Psoas muscle (tissue), 8 donors: Measurements from ENCODE around the gene MTCL1. TPM values are rescaled to one million over a fixed set of nuclear protein-coding genes. Genes with fewer than 3 reads are reported as not detected.

Experiments used
- ATAC-seq, 4 donors: fragments of 200-7000 bp; cut with Tn5 transposase; one replicate each; pipeline ENCODE4 v1.9.1; 2020; ENCODE audit warnings: moderate library complexity in 3 of 4, mild to moderate bottlenecking in 2 of 4
- DNase-seq, 2 donors: peaks; one replicate each; pipeline ENCODE4 v3.0.0-alpha.2; 2020
- H3K27ac ChIP-seq: fragments of 200-600 bp; one replicate; pipeline ENCODE4 v1.8.0; 2022
- H3K27me3 ChIP-seq, 3 donors: fragments of 200-600 bp in 1 of 3; one replicate each; pipeline versions ENCODE4 v1.6.1 to v1.8.0; 2013 to 2022; ENCODE audit warnings: low read length in 2 of 3, mild to moderate bottlenecking in 2 of 3, moderate library complexity in 1 of 3; ENCODE audit not compliant: insufficient read depth in 3 of 3
- H3K36me3 ChIP-seq, 2 donors: fragments of 200-600 bp in 1 of 2; one replicate each; pipeline versions ENCODE4 v1.6.1 to v1.8.0; 2013 to 2022; ENCODE audit warnings: low read depth in 1 of 2, mild to moderate bottlenecking in 1 of 2, moderate library complexity in 1 of 2; ENCODE audit not compliant: insufficient read depth in 1 of 2
- H3K4me1 ChIP-seq: fragments of 200-600 bp; one replicate; pipeline ENCODE4 v1.8.0; 2022
- H3K4me3 ChIP-seq: fragments of 200-600 bp; one replicate; pipeline ENCODE4 v1.8.0; 2022; ENCODE audit warnings: mild to moderate bottlenecking
- H3K9me3 ChIP-seq: fragments of 200-600 bp; one replicate; pipeline ENCODE4 v1.8.0; 2022
- WGBS, 3 donors: extraction: QIAGEN DNeasy Blood & Tissue Kit; methylation state at CpG; one replicate each; pipeline versions ENCODE4 v1.1.6 to v1.1.7; 2013; 5-methylcytosine and 5-hydroxymethylcytosine counted together
- intact Hi-C, 2 donors: fragments of 100-400 bp; cut with DNase I; formaldehyde crosslinking; loops; one replicate each; pipeline versions ENCODE4 v1.11.0 to v1.14.2; 2022
- polyA plus RNA-seq, 3 donors: library from polyadenylated mRNA; stranded (reverse); fragments of 200-250 nt; gene quantifications; one replicate each; pipeline ENCODE4 v1.2.3, GENCODE V29; 2013
- total RNA-seq, 4 donors: library from RNA; stranded (reverse); fragmentation: NEBNext Ultra II Directional in 2 of 4; extraction: Animal tissue kit (Norgen Biotek cat#: 25700) in 2 of 4; gene quantifications; one replicate each; pipeline versions ENCODE4 v1.2.1 to v1.2.4, GENCODE V29; 2021 to 2023
- TF ChIP-seq, protein P1 (sequence below): fragments of 200-600 bp; IDR thresholded peaks from one replicate; pipeline ENCODE4 v1.8.0; 2022; ENCODE audit warnings: antibody characterized with exemption
- donor health status: healthy with polysubstance abuse.
- donor health status: DM: no; HTN: no; CAD: no; lungs with moderate emphysema.
- donor health status: Bipolar disorder and iron deficiency.
- donor health status: healthy.
- donor health status: DM: yes; HTN: yes; CAD: no.
- donor health status: DM: no; HTN: no; CAD: no.
- donor health status: DM: no; HTN: no; CAD: no.
- donor health status: DM: yes; HTN: yes; CAD: no.

Gene MTCL1
- total and polyA plus RNA-seq, 7 donors = 1.3 to 5.3 (median 3.0) TPM

DNA sequence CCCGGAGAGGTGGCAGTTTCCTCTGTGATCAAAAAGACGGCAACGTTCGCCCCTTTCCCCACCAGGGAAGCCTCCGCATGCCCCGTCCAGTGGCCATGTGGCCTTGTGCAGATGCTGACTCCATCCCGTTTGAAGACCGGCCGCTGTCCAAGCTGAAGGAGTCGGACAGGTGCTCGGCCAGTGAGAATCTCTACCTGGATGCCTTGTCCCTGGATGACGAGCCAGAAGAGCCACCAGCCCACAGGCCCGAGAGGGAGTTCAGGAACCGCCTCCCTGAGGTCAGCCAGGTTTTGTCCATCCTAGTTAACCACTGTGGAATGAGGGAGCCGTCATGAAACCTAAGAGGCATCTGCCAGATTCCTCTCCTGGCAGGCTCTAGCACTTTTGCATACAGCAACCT is 113.6 kb downstream of the MTCL1 start:
- Histone ChIP-seq H3K36me3 (peaks cover 0 to 4% of the 10 kb centered on the region in 2 donors), H3K27ac (no peak overlapping the region), H3K9me3 (no peaks in the 10 kb centered on the region), H3K4me1 (no peaks in the 10 kb centered on the region), H3K4me3 (no peak overlapping the region), H3K27me3 (no peaks in the 10 kb centered on the region)
- intact Hi-C loops = no loop called here
- WGBS, 3 donors = 88 to 91% (median 88%) methylated on average over 15 of the region's 15 CpGs
- no peak for ATAC-seq
- TF ChIP-seq, protein P1, sequence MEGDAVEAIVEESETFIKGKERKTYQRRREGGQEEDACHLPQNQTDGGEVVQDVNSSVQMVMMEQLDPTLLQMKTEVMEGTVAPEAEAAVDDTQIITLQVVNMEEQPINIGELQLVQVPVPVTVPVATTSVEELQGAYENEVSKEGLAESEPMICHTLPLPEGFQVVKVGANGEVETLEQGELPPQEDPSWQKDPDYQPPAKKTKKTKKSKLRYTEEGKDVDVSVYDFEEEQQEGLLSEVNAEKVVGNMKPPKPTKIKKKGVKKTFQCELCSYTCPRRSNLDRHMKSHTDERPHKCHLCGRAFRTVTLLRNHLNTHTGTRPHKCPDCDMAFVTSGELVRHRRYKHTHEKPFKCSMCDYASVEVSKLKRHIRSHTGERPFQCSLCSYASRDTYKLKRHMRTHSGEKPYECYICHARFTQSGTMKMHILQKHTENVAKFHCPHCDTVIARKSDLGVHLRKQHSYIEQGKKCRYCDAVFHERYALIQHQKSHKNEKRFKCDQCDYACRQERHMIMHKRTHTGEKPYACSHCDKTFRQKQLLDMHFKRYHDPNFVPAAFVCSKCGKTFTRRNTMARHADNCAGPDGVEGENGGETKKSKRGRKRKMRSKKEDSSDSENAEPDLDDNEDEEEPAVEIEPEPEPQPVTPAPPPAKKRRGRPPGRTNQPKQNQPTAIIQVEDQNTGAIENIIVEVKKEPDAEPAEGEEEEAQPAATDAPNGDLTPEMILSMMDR = no peak
- DNase-seq = no peak

DNA sequence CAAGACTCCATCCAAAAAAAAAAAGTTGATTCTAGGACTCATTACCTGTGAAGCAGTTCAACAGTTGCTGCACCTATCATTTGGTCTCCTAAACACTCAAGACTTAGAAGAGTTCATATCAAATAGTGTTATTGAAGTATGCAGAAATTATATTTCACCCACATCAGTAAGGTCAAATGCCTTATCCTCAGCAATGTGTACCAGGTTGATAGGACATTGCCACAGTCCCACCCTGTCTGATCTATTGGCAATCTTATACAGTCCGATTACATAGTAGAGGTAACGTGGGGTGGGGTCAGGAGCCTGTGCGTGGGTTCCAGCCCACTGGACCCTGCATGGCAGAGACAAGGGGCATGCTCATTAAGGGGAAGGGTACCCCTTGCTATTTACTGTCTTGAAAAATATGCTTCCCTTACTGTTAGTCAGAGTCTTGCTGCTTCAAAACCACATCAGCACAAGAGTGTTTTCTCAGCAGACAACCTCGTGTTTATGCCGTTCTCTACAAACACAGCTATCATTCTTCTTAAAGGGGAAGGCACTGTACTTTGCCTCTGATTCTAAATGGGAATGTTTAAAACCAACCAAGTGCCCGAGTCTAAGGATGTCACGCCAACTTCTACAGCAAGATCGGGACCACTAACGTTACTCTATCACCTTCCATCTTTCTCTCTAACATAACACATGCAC is 115.2 kb downstream of the MTCL1 start:
- H3K4me1 ChIP-seq = no peaks in the 10 kb centered on the region
- no peaks in the 10 kb centered on the region for H3K9me3 ChIP-seq
- no peaks in the 10 kb centered on the region for H3K27me3 ChIP-seq
- ATAC-seq = no peak
- H3K36me3 ChIP-seq = peaks cover 0 to 4% of the 10 kb centered on the region in 2 donors
- TF ChIP-seq, protein P1 = no peak
- WGBS, 3 donors = 82 to 86% (median 84%) methylated on average over 9 of the region's 9 CpGs
- intact Hi-C loops = no loop called here
- DNase-seq = no peak
- H3K27ac ChIP-seq = no peak overlapping the region
- H3K4me3 ChIP-seq = no peak overlapping the region

DNA sequence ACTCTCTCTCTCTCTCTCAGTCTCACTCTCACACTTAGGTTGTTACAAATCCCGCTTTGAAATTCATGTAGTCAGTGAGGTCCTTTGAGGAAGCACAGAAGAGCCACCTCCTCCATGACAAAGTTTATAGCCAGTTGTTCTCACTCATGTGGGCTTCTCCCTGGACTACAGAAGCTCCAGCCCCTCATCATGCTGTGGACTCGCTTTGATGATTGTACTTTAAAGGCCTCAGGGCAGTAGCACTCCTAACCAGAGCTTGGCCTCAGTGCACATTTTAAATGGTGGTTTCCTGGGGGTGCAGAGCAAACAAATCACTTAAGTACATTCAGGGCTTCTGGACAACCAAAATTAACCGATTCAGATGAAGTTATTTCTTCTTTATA is 115.7 kb downstream of the MTCL1 start:
- H3K27me3 ChIP-seq = no peaks in the 10 kb centered on the region
- no peak for DNase-seq
- TF ChIP-seq, protein P1 = no peak
- H3K4me3 ChIP-seq = no peak overlapping the region
- WGBS, 3 donors = 79 to 87% (median 80%) methylated on average over 3 of the region's 3 CpGs
- H3K9me3 ChIP-seq = no peaks in the 10 kb centered on the region
- no peak overlapping the region for H3K27ac ChIP-seq
- no peak for ATAC-seq
- intact Hi-C loops = no loop called here
- peaks cover 0 to 4% of the 10 kb centered on the region in 2 donors for H3K36me3 ChIP-seq
- no peaks in the 10 kb centered on the region for H3K4me1 ChIP-seq

DNA sequence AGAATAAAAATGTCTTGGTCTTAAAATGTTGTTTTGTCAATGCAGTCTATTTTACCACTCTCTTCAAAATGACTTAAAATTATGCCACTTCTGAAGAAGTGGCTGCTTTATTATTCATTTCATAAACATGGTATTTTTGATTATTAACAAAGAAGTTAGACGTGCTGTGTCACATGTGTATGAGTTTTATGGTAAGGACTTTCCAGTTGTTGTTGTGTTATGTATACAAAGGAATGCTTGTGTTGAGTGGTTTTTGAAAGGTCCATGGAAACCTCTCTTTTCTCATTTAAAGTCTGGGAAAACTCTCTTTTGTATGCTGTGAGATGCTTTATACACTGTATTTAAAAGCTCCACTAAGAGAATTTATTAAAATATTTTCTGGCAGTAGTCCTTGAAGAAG is 116.2 kb downstream of the MTCL1 start:
- ATAC-seq (no peak), DNase-seq (no peak)
- peaks cover 0 to 4% of the 10 kb centered on the region in 2 donors for H3K36me3 ChIP-seq
- TF ChIP-seq, protein P1 = no peak
- H3K27ac ChIP-seq = no peak overlapping the region
- WGBS, 3 donors = 81 to 91% (median 90%) methylated on average over 1 of the region's 1 CpG
- H3K27me3 ChIP-seq = no peaks in the 10 kb centered on the region
- H3K4me3 ChIP-seq = no peak overlapping the region
- intact Hi-C loops = no loop called here
- H3K4me1 ChIP-seq = no peaks in the 10 kb centered on the region
- no peaks in the 10 kb centered on the region for H3K9me3 ChIP-seq

DNA sequence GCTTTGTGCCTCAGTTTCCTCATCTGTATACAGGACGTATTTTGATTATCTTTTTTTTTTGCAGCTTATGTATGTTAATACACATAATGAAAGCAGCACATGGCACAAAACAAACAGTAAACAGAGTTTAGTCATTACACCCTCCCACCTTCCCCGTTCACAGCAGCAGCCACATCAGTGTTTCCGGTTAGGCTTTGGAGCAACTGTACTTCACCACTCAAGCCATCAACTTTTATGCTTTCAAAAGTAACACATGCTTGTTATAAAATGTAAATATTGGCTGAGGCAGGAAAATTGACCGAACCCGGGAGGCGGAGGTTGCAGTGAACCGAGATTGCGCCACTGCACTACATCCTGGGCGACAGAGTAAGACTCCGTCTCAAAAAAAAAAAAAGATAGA is 117.3 kb downstream of the MTCL1 start:
- no peak overlapping the region for H3K27ac ChIP-seq
- DNase-seq = no peak
- H3K36me3 ChIP-seq = peaks cover 0 to 4% of the 10 kb centered on the region in 2 donors
- ATAC-seq = no peak
- H3K4me3 ChIP-seq = no peak overlapping the region
- H3K27me3 ChIP-seq = no peaks in the 10 kb centered on the region
- no peaks in the 10 kb centered on the region for H3K9me3 ChIP-seq
- 97 to 98% (median 97%) methylated on average over 10 of the region's 10 CpGs for WGBS, 3 donors
- intact Hi-C loops = no loop called here
- TF ChIP-seq, protein P1 = no peak
- no peaks in the 10 kb centered on the region for H3K4me1 ChIP-seq
